OCI-LY3 (cell line): Measurements from ENCODE around the gene PCDHA8.

Experiments
- CTCF ChIP-seq: fragments of 200-600, 300-600 bp; sonication (generic); IDR thresholded peaks from 2 replicates; pipeline ENCODE4 v1.5.1; 2014; ENCODE audit warnings: antibody characterized with exemption, low read length, low read depth
- EZH2phosphoT487 ChIP-seq: fragments of 200-600 bp; shearing (Covaris generic); IDR thresholded peaks from 2 replicates; pipeline ENCODE4 v1.6.1; 2018; ENCODE audit warnings: antibody characterized with exemption, mixed run types, low read depth

- TF ChIP-seq CTCF, result no peak
- TF ChIP-seq EZH2phosphoT487, result no peak
These were observed 5.1 kb upstream of the PCDHA8 start for GRCh38 chr5:140835622-140836510.
